ENCODE results near the gene EFNA2.
"Not testable (repeated sequence)": the region's sequence is repeated elsewhere in the genome, so short reads cannot be mapped to it uniquely, and the experiment has no call there.

Gene EFNA2

GRCh38 chr19:1244693-1245451 lies 40.8 kb upstream of the EFNA2 start:
- peaks cover 7% of the 10 kb centered on the region for H3K36me3 ChIP-seq (ENCODE audit: control insufficient read depth, insufficient read depth, low read length)
- peak overlapping the region; percentile 70 for H3K9ac ChIP-seq (ENCODE audit: low read length)
- no peaks in the 10 kb centered on the region for H3K9me3 ChIP-seq (ENCODE audit: control insufficient read depth, low read length)
- peaks cover 66% of the 10 kb centered on the region for H3K4me1 ChIP-seq (ENCODE audit: control insufficient read depth, insufficient read depth, low read length)
- H3K27me3 ChIP-seq (ENCODE audit: control insufficient read depth, insufficient read depth, low read length), result no peaks in the 10 kb centered on the region
- H3K4me3 ChIP-seq (ENCODE audit: low read length), result peak overlapping the region; percentile 25

GRCh38 chr19:1245494-1246264 lies 40.0 kb upstream of the EFNA2 start:
- Histone ChIP-seq H3K9ac (ENCODE audit: low read length) (peak overlapping the region; percentile 70), H3K4me3 (ENCODE audit: low read length) (peak overlapping the region; percentile 25), H3K36me3 (ENCODE audit: control insufficient read depth, insufficient read depth, low read length) (peaks cover 7% of the 10 kb centered on the region), H3K9me3 (ENCODE audit: control insufficient read depth, low read length) (no peaks in the 10 kb centered on the region), H3K27me3 (ENCODE audit: control insufficient read depth, insufficient read depth, low read length) (no peaks in the 10 kb centered on the region), H3K4me1 (ENCODE audit: control insufficient read depth, insufficient read depth, low read length) (peaks cover 62% of the 10 kb centered on the region)

GRCh38 chr19:1246265-1247087 lies 39.2 kb upstream of the EFNA2 start:
- H3K27me3 ChIP-seq (ENCODE audit: control insufficient read depth, insufficient read depth, low read length); H3K9me3 ChIP-seq (ENCODE audit: control insufficient read depth, low read length); H3K4me3 ChIP-seq (ENCODE audit: low read length); H3K36me3 ChIP-seq (ENCODE audit: control insufficient read depth, insufficient read depth, low read length); H3K9ac ChIP-seq (ENCODE audit: low read length): not testable (repeated sequence)
- peaks cover 56% of the 10 kb centered on the region for H3K4me1 ChIP-seq (ENCODE audit: control insufficient read depth, insufficient read depth, low read length)

- Histone ChIP-seq H3K4me3 (ENCODE audit: low read length) (peak overlapping the region; percentile 32), H3K4me1 (ENCODE audit: control insufficient read depth, insufficient read depth, low read length) (peaks cover 52% of the 10 kb centered on the region), H3K27me3 (ENCODE audit: control insufficient read depth, insufficient read depth, low read length) (no peaks in the 10 kb centered on the region), H3K36me3 (ENCODE audit: control insufficient read depth, insufficient read depth, low read length) (peaks cover 15% of the 10 kb centered on the region), H3K9me3 (ENCODE audit: control insufficient read depth, low read length) (no peaks in the 10 kb centered on the region), H3K9ac (ENCODE audit: low read length) (peak overlapping the region; percentile 65)
Observed at GRCh38 chr19:1247748-1248138, 37.9 kb upstream of the EFNA2 start.

- Histone ChIP-seq H3K27me3 (ENCODE audit: control insufficient read depth, insufficient read depth, low read length) (no peaks in the 10 kb centered on the region), H3K36me3 (ENCODE audit: control insufficient read depth, insufficient read depth, low read length) (peaks cover 14% of the 10 kb centered on the region), H3K4me3 (ENCODE audit: low read length) (peak within 1 kb of the TSS; percentile 56), H3K9me3 (ENCODE audit: control insufficient read depth, low read length) (no peaks in the 10 kb centered on the region), H3K9ac (ENCODE audit: low read length) (peak within 1 kb of the TSS; percentile 92), H3K4me1 (ENCODE audit: control insufficient read depth, insufficient read depth, low read length) (peaks cover 49% of the 10 kb centered on the region)
Observed at GRCh38 chr19:1248139-1248785, 37.4 kb upstream of the EFNA2 start, which contains the start of gene MIDN. TSS of gene MIDN (plus strand) at chr19:1248583. CDS start at chr19:1250297, 1,714 bp downstream.

- peak overlapping the region; percentile 56 for H3K4me3 ChIP-seq (ENCODE audit: low read length)
- H3K9ac ChIP-seq (ENCODE audit: low read length), result peak overlapping the region; percentile 92
- peaks cover 49% of the 10 kb centered on the region for H3K4me1 ChIP-seq (ENCODE audit: control insufficient read depth, insufficient read depth, low read length)
- H3K36me3 ChIP-seq (ENCODE audit: control insufficient read depth, insufficient read depth, low read length), result peaks cover 9% of the 10 kb centered on the region
- no peaks in the 10 kb centered on the region for H3K27me3 ChIP-seq (ENCODE audit: control insufficient read depth, insufficient read depth, low read length)
- no peaks in the 10 kb centered on the region for H3K9me3 ChIP-seq (ENCODE audit: control insufficient read depth, low read length)
Observed at GRCh38 chr19:1248786-1249297, 36.8 kb upstream of the EFNA2 start.

- peaks cover 11% of the 10 kb centered on the region for H3K36me3 ChIP-seq (ENCODE audit: control insufficient read depth, insufficient read depth, low read length)
- H3K9ac ChIP-seq (ENCODE audit: low read length), result peak overlapping the region; percentile 92
- peaks cover 49% of the 10 kb centered on the region for H3K4me1 ChIP-seq (ENCODE audit: control insufficient read depth, insufficient read depth, low read length)
- no peak overlapping the region for H3K4me3 ChIP-seq (ENCODE audit: low read length)
- H3K27me3 ChIP-seq (ENCODE audit: control insufficient read depth, insufficient read depth, low read length), result no peaks in the 10 kb centered on the region
- H3K9me3 ChIP-seq (ENCODE audit: control insufficient read depth, low read length), result no peaks in the 10 kb centered on the region
Observed at GRCh38 chr19:1249298-1249989, 36.2 kb upstream of the EFNA2 start.

GRCh38 chr19:1249990-1250436 lies 35.7 kb upstream of the EFNA2 start:
- Histone ChIP-seq H3K4me3 (ENCODE audit: low read length) (no peak overlapping the region), H3K27me3 (ENCODE audit: control insufficient read depth, insufficient read depth, low read length) (no peaks in the 10 kb centered on the region), H3K4me1 (ENCODE audit: control insufficient read depth, insufficient read depth, low read length) (peaks cover 49% of the 10 kb centered on the region), H3K36me3 (ENCODE audit: control insufficient read depth, insufficient read depth, low read length) (peaks cover 16% of the 10 kb centered on the region), H3K9ac (ENCODE audit: low read length) (peak overlapping the region; percentile 71), H3K9me3 (ENCODE audit: control insufficient read depth, low read length) (no peaks in the 10 kb centered on the region)

- Histone ChIP-seq H3K27me3 (ENCODE audit: control insufficient read depth, insufficient read depth, low read length) (no peaks in the 10 kb centered on the region), H3K9me3 (ENCODE audit: control insufficient read depth, low read length) (no peaks in the 10 kb centered on the region), H3K36me3 (ENCODE audit: control insufficient read depth, insufficient read depth, low read length) (peaks cover 23% of the 10 kb centered on the region), H3K4me1 (ENCODE audit: control insufficient read depth, insufficient read depth, low read length) (peaks cover 49% of the 10 kb centered on the region), H3K4me3 (ENCODE audit: low read length) (peak overlapping the region; percentile 74), H3K9ac (ENCODE audit: low read length) (peak overlapping the region; percentile 90)
Observed at GRCh38 chr19:1250437-1251260, 35.0 kb upstream of the EFNA2 start.
